ENCODE measurements around the gene TMEM266.

The TMEM266 gene

GRCh38 chr15:76138436-76138835 is 78.7 kb downstream of the TMEM266 start:
- DNase-seq, result no peak

DNA sequence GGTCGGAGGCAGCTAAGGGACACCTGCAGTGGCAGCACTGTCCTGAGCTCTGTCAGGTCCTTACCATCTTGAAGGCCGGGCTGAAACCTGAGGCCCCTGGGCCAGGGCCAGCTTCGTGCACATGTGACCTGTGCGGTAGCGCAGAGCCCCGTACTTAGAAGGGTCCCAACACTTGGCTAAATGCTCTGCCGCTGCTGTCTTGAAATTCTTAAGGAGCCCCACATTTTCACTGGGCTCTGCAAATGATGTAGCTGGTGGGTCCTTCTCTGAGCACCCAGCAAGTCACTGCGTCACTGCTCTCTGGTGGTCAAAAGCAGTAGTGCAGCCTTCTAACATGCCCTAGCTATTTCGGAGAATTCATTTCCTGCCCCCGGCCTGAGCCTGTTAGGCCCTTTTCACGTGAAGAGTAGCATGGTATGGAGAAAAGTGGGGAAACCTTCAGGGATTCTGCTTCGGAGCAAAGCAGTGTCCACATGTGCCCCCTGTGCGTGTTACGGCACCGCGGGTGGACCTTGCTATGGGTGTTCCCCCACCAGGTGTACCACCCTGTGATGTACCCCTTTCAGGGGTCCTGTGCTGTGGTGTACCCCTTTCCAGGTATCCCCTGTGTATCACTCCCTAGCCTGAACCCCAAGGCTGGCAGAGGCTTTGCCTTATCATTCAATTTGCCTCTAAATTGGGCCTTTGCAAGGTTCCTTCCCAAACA is 79.7 kb downstream of the TMEM266 start:
- DNase-seq, result peak; percentile 61 to 65

DNA sequence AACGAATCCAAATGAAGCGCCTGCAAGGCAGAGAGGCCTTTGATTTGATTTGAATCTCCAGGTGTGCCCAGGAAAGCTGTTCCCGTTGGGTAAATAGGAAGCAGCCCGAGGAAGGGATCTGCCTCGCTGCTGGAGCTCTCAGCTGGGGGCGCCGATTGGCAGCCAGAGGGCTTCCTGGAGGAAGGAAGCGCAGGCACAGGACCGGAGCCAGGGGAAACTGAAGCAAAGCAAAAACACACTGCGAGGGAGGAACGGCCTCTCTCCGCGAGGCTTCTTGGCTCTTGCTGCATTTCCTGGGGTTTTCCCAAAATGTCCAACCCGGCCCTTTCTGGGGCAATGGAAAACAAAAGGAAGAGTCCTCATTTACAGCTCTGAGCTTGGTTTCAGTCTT is 80.3 kb downstream of the TMEM266 start:
- DNase-seq, result no peak

DNA sequence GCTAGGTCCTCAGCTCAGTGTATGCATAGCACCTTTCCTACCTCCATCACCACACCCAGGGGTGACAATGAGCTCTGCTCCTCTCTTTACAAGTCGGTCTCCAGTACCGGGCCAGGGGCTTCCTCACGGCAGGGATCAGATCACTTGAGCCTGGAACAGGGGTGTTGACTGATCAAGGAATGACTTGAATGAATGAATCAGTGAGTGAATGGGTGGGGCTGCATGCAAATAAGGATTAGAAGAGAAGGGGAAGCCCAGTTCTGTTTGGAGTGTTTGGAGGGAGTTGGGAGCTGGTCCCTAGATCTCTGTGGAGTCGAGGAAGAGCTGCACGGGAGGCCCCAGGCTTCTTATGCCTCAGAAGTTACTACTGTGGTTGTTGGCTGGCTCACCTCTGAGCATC is 87.0 kb downstream of the TMEM266 start:
- no peak for DNase-seq

- DNase-seq, result peak; percentile 43 to 51
Measured at GRCh38 chr15:76147906-76148570, 88.3 kb downstream of the TMEM266 start.

DNA sequence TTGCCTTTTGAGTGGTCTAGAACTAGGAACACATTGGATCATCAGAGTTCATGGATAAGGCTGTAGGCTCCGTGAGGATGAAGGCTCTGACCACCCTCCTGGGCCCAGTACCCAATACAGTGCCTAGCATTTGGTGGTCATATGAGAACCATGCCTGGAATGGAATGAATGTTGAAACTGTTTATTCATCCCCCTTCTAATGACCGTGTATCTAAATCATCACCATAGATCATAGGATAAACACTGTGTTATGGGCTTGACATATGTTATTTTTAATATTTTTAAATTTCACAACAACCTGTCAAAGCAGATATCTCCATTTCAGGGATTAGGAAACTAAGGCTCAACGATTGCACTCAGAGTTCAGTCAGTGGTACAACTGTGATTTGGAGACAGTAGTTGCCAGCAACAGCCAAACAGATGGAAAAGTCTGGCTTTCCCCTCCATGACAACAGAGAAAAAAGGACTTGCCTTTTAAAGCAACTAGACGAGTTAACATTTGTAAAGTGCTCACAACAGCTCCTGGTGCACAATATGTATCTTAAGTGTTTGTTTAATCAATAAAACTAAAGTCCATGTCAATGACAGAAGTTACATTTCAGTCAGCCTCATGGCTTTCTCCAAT is 89.6 kb downstream of the TMEM266 start:
- DNase-seq, result no peak

- DNase-seq, result peak in 1 of 2 donors; percentile 6
Measured at GRCh38 chr15:76150513-76150912, 90.7 kb downstream of the TMEM266 start.

DNA sequence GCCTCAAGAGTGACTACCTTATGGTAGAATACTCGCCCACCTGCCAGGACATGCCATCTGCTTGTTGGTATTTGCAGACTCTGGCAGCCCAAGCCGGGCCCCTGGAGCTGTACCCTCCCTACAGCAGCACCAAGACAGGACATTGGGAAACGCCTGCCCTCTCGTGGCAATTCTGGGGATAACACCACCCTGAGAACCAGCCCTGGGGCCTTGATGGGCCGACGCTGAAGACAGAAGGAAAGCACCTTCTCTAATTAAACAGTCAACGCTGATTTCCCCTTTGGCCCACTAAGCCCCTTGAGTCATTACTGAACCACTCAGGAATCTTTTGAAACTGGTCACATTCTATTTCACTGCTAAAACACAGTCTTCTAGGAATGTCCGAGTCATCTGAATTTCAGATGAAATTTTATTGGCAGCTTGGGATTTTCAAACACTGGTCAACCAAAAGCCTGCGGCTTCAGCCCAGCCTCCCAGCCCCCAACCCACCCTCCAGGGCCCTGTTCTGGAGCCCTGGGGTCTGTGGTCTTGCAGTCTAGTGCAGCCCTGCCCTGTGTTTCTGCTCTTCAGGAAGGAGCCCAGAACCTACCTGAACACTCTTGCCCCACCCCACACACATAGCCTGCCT is 91.3 kb downstream of the TMEM266 start:
- peak; percentile 65 to 70 for DNase-seq

DNA sequence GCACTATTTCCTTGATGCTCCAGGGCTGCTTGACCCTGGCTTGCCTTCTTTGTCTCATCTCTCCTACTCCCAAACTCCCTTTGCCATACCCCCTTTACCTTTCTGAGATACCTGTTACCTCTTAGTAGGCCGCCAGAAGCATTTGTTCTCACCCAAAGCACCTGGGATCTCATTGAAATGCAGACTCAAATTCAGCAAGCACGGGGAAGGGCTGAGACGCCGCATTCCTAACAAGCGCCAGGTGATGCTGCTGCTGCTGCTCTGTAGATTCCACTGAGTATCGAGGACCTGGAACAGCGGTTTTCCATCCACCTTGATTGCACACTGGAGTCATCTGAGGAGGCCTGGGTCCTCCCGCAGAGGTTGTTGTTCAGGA is 91.8 kb downstream of the TMEM266 start:
- no peak for DNase-seq

DNA sequence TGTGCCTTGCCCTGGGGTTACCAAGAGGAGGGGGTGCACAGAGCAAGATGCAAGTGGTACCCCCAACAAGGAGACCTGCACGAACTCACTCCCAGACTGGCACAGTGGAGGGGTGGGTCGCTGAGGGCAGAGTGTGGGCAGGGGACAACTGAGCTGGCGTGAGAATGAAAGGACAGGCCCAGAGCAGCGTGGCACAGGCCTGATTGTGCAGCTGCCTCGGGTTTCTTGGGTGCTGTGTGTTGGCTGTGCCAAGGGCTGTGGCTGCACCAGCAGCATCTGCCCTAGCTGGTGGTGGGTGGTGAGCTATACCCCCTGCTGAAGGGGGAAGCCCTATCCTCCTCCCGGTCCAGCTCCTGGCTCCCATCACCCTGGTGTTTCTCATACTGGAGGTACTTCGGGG is 92.4 kb downstream of the TMEM266 start:
- no peak for DNase-seq

DNA sequence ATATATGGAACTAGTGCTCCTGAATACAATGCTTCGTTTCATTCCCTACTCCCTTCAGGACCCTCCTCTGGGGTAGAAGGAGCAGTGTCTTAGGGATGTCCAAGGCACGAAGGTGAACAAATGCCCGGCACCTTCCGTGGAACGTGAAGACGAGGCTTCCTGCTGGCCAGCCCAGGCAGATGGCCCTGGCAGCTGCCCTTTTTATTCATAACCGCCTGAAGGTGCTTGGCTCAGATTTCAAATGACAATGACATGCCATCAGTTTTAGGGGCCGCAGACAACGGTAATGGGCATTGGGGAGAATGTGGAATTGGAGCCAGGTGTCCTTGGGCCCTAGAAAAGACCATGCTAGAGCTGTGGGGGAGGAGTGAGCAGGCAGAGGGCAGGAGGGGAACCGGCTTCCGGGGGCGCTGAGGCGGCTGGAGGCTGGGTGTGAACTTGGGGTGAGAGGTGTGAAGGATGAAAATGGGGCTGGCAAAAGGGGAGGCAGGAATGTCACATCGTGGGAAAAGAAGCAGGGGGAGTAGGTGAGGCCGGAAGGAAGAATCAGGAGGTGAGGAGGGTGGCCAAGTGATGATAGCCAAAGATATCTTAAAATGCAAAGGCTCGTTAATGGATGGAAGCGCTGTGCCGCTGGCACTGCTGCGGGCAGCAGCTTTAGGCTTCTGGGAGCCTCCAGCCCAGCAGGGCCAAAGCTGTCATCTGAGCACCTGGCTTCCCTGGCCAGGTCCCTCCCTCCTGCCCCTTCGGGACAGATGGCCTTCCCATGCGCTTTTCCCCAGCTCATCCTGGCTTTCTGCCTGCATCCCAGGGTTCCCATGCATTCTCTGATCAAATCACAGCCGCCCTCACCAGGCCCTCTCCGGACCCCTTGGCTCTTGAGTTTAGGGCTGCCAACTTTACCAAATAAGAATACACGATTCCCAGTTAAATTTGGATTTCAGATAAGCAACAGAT is 93.7 kb downstream of the TMEM266 start:
- DNase-seq, result no peak

DNA sequence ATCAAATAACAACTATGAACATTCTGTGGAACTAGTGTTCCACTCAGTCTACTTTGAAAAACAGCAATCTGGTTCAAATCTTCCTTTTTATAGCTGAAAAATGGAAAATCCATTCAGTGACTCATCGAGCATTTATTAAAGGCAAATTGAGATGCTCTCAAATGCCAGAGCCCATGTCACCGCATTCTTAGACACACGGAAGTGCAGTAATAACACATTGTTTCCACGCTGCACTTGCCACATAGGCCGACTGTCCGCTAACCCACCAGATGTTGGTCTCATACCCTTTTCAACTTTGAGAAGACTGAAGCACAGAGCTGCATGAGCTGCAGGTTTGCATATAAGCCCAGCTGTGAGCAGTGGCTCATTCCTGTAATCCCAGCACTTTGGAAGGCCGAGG is 95.9 kb downstream of the TMEM266 start:
- no peak for DNase-seq

GRCh38 chr15:76158226-76158625 is 98.4 kb downstream of the TMEM266 start:
- DNase-seq, result no peak

GRCh38 chr15:76158815-76159214 is 99.0 kb downstream of the TMEM266 start:
- DNase-seq, result no peak

DNA sequence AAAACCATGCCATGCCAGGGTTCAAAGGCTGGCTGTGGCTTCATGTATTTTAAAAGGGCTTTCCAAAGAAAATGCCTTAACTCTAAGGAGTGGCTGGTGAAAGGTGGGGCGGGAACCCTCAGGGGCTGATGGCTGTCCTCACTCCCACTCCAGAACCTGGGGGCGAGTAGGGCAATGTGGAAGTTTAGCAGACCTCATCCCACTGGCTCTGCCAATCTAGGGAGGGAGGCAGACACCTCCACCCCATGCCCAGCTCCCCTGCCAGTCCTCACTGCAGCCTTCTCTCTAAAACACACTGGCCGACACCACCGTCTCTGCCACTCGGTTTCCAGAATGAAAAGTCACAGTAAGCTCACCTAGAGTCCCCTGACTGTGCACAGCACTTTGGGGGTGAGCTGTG is 99.5 kb downstream of the TMEM266 start:
- DNase-seq, result no peak

- DNase-seq, result no peak
Measured at GRCh38 chr15:76160426-76161152, 100.8 kb downstream of the TMEM266 start.

DNA sequence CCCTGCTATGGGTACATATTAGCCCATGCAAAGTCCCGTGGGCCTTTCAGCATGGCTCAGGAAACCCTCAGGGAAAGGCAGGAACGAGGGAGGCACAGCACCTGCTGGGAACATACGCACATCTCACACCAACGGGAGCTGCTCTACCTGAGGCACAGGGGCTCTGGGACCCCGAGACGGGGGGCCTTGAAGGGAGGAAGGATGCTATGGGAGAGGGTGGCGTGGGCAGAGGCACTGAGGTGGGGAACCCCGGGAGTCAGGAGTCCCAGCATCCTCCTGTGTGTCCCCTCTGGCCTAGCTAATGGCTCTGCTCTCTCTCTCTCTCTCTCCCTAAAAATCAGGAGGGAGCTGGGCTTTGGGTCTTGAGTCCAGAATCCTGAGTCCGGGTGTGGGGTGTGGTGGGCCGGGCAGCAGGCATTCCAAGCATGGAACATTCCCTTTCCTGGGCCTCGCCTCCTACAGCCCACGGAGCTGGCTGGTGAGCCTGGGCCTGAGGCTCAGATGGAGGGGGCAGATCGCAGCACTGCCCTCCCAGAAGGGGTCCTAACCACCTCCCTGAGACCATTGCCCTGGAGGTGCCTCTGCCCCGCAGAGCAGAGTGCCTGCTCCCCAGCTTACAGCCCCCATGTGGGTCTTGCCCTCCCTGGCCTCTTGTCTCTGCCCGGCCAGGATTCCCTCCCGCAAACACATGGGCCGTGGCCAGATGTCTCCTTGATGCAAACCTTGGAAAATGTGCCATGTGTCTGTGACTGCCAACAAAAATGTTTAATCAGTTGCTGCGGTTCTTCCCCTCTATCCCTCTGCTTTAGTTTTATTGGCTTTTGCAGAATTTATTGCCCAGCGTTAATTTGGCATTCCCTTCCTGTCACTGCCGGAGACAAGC is 101.6 kb downstream of the TMEM266 start:
- no peak for DNase-seq

DNA sequence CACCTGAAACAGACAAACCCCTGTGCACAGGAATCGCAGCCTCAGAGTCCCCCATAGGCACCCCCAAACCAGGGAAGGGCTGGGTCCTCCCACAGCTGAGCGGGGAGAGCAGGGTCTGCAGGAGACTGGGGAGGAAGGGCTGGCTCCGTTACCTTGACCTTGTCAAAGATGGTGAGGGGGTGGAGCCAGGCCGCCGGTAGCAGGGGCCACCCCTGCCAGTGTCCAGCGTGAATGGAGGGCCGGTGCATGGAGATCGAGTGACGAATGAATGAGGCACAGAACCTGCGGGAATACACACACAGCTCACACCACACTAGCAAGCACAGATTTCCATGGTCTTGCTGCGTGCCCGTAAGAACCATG is 102.2 kb downstream of the TMEM266 start:
- DNase-seq, result no peak

GRCh38 chr15:76162784-76163456 is 103.1 kb downstream of the TMEM266 start:
- DNase-seq, result no peak

Measured in CD4-positive, alpha-beta T cell treated with Interleukin-1 beta for 1 hour (primary cell).